Mesothelial cell of epicardium (in vitro differentiated cells): Measurements from ENCODE around the gene ZNF783. TPM values are rescaled to one million over a fixed set of nuclear protein-coding genes. Genes with fewer than 3 reads are reported as not detected.

ENCODE experiments used
- DNase-seq, 2 experiments: peaks; one replicate each; pipeline ENCODE4 v3.0.0; 2021; ENCODE audit warnings: low spot score in 2 of 2; ENCODE audit not compliant: unreplicated experiment in 2 of 2
- H3K27ac Mint-ChIP-seq: 2 replicates; pipeline ENCODE4 v1.8.0; 2021; ENCODE audit warnings: mixed read lengths
- H3K27me3 Mint-ChIP-seq: 2 replicates; pipeline ENCODE4 v1.8.0; 2021; ENCODE audit warnings: low read depth, mixed read lengths
- H3K36me3 Mint-ChIP-seq: 2 replicates; pipeline ENCODE4 v1.8.0; 2021; ENCODE audit warnings: mixed read lengths
- H3K4me1 Mint-ChIP-seq: 2 replicates; pipeline ENCODE4 v1.8.0; 2021; ENCODE audit warnings: mixed read lengths
- H3K4me3 Mint-ChIP-seq: 2 replicates; pipeline ENCODE4 v1.8.0; 2021; ENCODE audit warnings: mild to moderate bottlenecking, moderate library complexity, mixed read lengths
- H3K9me3 Mint-ChIP-seq: 2 replicates; pipeline ENCODE4 v1.8.0; 2021; ENCODE audit warnings: mixed read lengths
- CTCF ChIP-seq: fragments of 200-600 bp; sonication (generic); IDR thresholded peaks from one replicate; pipeline ENCODE4 v1.5.0; 2021; ENCODE audit warnings: antibody characterized with exemption; ENCODE audit not compliant: unreplicated experiment
- total RNA-seq: library from RNA; stranded (reverse); gene quantifications from 3 replicates; pipeline ENCODE4 v1.2.1, GENCODE V29; 2021

The ZNF783 gene
- total RNA-seq, 1 donor from 2014 or later, result 35.5 TPM

GRCh38 chr7:149307775-149308501 is 45.9 kb downstream of the ZNF783 start:
- H3K9me3 Mint-ChIP-seq, result peaks cover 3% of the 10 kb centered on the region
- no peak overlapping the region for H3K4me3 Mint-ChIP-seq
- H3K4me1 Mint-ChIP-seq, result no peaks in the 10 kb centered on the region
- no peak for TF ChIP-seq CTCF
- H3K27ac Mint-ChIP-seq, result no peak overlapping the region
- no peak for DNase-seq
- no peaks in the 10 kb centered on the region for H3K36me3 Mint-ChIP-seq
- H3K27me3 Mint-ChIP-seq, result no peaks in the 10 kb centered on the region

- Mint-ChIP-seq H3K36me3 (no peaks in the 10 kb centered on the region), H3K27me3 (peaks cover 8% of the 10 kb centered on the region), H3K9me3 (peaks cover 11% of the 10 kb centered on the region), H3K27ac (no peak overlapping the region), H3K4me1 (no peaks in the 10 kb centered on the region), H3K4me3 (no peak overlapping the region)
- peak; percentile 56 for TF ChIP-seq CTCF
- no peak for DNase-seq
Observed at GRCh38 chr7:149310113-149310836, 48.3 kb downstream of the ZNF783 start.

- TF ChIP-seq CTCF, result no peak
- H3K4me3 Mint-ChIP-seq, result no peak overlapping the region
- no peak for DNase-seq
- H3K4me1 Mint-ChIP-seq, result no peaks in the 10 kb centered on the region
- peaks cover 14% of the 10 kb centered on the region for H3K27me3 Mint-ChIP-seq
- peaks cover 16% of the 10 kb centered on the region for H3K9me3 Mint-ChIP-seq
- no peaks in the 10 kb centered on the region for H3K36me3 Mint-ChIP-seq
- H3K27ac Mint-ChIP-seq, result no peak overlapping the region
Observed at GRCh38 chr7:149310990-149311573, 49.1 kb downstream of the ZNF783 start.

GRCh38 chr7:149313981-149314380 is 52.0 kb downstream of the ZNF783 start:
- no peak overlapping the region for H3K27ac Mint-ChIP-seq
- H3K36me3 Mint-ChIP-seq, result no peaks in the 10 kb centered on the region
- no peak overlapping the region for H3K4me3 Mint-ChIP-seq
- H3K4me1 Mint-ChIP-seq, result no peaks in the 10 kb centered on the region
- H3K9me3 Mint-ChIP-seq, result peaks cover 34% of the 10 kb centered on the region
- DNase-seq, result no peak
- no peak for TF ChIP-seq CTCF
- H3K27me3 Mint-ChIP-seq, result peaks cover 29% of the 10 kb centered on the region

GRCh38 chr7:149316606-149317005 is 54.6 kb downstream of the ZNF783 start:
- peaks cover 31% of the 10 kb centered on the region for H3K27me3 Mint-ChIP-seq
- H3K36me3 Mint-ChIP-seq, result no peaks in the 10 kb centered on the region
- H3K4me3 Mint-ChIP-seq, result no peak overlapping the region
- peaks cover 34% of the 10 kb centered on the region for H3K9me3 Mint-ChIP-seq
- H3K4me1 Mint-ChIP-seq, result no peaks in the 10 kb centered on the region
- H3K27ac Mint-ChIP-seq, result no peak overlapping the region
- no peak for DNase-seq
- TF ChIP-seq CTCF, result no peak
